ENCODE results near the gene GATA2. TPM values are rescaled to one million over a fixed set of nuclear protein-coding genes. Genes with fewer than 3 reads are reported as not detected.

GATA2 gene
- total RNA-seq, 1 donor from 2014 or later = 0.10 TPM

DNA sequence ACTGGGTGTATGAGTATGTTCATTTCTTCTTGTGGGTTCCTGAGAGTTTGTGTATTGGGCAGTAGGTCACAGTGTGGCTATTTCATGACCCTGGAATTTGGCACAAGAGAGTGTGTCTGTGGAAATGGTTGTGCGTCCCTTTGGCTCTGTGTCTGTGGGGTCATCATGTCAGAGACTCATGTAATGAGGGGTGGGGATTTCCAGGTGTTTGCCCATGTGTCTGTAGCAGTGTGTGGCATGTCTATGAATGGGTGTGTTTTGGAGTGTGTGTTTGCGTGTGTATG lies 1.3 kb upstream of the GATA2 start:
- H3K4me1 Mint-ChIP-seq (ENCODE audit: low read depth) = peaks cover 24% of the 10 kb centered on the region
- DNase-seq (ENCODE audit: low spot score) = peak; percentile 11
- H3K27ac Mint-ChIP-seq (ENCODE audit: unreplicated experiment) = no peak overlapping the region
- peaks cover 59% of the 10 kb centered on the region for H3K27me3 Mint-ChIP-seq (ENCODE audit: low read depth)
- no peaks in the 10 kb centered on the region for H3K9me3 Mint-ChIP-seq (ENCODE audit: low read depth)
- no peak for TF ChIP-seq CTCF (IDR thresholded peaks at IDR 0.05)
- H3K4me3 Mint-ChIP-seq (ENCODE audit: unreplicated experiment) = no peak overlapping the region
- H3K36me3 Mint-ChIP-seq (ENCODE audit: low read depth) = peaks cover 2% of the 10 kb centered on the region

- no peak for TF ChIP-seq CTCF (IDR thresholded peaks at IDR 0.05)
- DNase-seq (ENCODE audit: low spot score) = no peak
- Mint-ChIP-seq H3K4me3 (ENCODE audit: unreplicated experiment) (no peak overlapping the region), H3K27ac (ENCODE audit: unreplicated experiment) (no peak overlapping the region), H3K9me3 (ENCODE audit: low read depth) (no peaks in the 10 kb centered on the region), H3K36me3 (ENCODE audit: low read depth) (peaks cover 2% of the 10 kb centered on the region), H3K4me1 (ENCODE audit: low read depth) (peaks cover 25% of the 10 kb centered on the region), H3K27me3 (ENCODE audit: low read depth) (peaks cover 59% of the 10 kb centered on the region)
Measured at GRCh38 chr3:128493570-128494366, 767 bp upstream of the GATA2 start.

GRCh38 chr3:128491941-128492670 lies 895 bp downstream of the GATA2 start:
- Mint-ChIP-seq H3K27me3 (ENCODE audit: low read depth) (peaks cover 59% of the 10 kb centered on the region), H3K4me3 (ENCODE audit: unreplicated experiment) (no peak overlapping the region)

DNA sequence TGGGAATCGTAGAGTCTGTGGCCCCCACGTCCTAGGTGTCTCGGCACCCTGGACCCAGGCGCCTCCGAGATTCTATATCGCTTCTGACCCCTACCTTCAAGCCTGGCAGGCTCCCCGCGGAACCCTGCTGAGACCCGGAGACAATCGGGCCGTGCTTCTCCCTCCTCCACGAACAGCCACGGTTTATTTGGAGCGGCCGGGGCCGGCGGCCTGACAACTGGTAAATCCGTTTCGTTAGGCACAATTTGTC lies 1.4 kb downstream of the GATA2 start:
- peaks cover 24% of the 10 kb centered on the region for H3K4me1 Mint-ChIP-seq (ENCODE audit: low read depth)

More at GRCh38 chr3:128491941-128492670, 895 bp downstream of the GATA2 start:
- DNase-seq (ENCODE audit: low spot score) = peak; percentile 57
- Mint-ChIP-seq H3K4me1 (ENCODE audit: low read depth) (peaks cover 25% of the 10 kb centered on the region), H3K9me3 (ENCODE audit: low read depth) (no peaks in the 10 kb centered on the region), H3K27ac (ENCODE audit: unreplicated experiment) (no peak overlapping the region), H3K36me3 (ENCODE audit: low read depth) (peaks cover 2% of the 10 kb centered on the region)
- TF ChIP-seq CTCF (IDR thresholded peaks at IDR 0.05) = no peak

More for the DNA sequence above, 1.4 kb downstream of the GATA2 start:
- no peak for TF ChIP-seq CTCF (IDR thresholded peaks at IDR 0.05)
- DNase-seq (ENCODE audit: low spot score) = no peak
- Mint-ChIP-seq H3K27ac (ENCODE audit: unreplicated experiment) (no peak overlapping the region), H3K4me3 (ENCODE audit: unreplicated experiment) (no peak overlapping the region), H3K27me3 (ENCODE audit: low read depth) (peaks cover 59% of the 10 kb centered on the region), H3K36me3 (ENCODE audit: low read depth) (peaks cover 2% of the 10 kb centered on the region), H3K9me3 (ENCODE audit: low read depth) (no peaks in the 10 kb centered on the region)

All from chondrocyte (in vitro differentiated cells).